Activated CD8-positive, alpha-beta memory T cell treated with anti-CD3 and anti-CD28 coated beads for 48 hours (primary cell): ENCODE data around the gene MYO1D.

Experiments used
- DNase-seq, 3 experiments: peaks; one replicate each; pipeline ENCODE4 v3.0.0-alpha.2; 2020; ENCODE audit warnings: low read depth in 2 of 3, low spot score in 2 of 3

Gene MYO1D

DNA sequence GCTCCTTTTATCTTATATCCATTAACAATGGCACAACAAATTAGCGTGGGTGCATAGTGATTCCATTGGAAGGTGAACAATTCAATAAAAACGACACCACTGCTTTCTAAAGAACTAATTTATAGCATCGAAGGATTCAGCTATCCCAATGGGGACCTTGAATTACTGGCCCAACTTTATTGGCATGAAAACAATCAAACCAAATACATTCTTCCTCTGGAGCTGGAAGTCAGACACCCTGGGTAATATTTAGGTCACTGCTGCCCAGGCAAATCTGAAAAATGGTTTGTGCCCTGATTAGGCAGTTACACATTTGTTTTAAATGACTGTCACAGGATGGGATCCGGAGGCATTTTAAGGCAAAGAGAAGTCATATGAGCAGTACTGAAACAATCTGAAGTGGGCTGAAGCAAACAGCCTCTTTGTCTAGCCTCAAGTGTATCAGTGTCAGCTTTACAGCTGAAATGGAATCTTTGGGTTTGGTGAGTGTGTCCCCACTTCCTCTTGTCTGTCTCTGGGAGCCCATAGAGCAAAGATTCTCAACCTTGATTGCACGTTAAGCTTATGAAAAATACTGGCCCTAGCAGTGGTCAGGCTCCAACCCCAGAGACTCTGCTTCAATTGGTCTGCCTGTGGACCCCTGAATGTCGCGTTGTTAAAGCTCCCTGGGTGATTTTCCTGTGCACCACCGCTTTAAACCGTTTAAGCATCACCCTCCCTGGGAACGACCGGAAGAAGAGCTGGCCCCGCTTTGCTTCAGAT lies 359.8 kb downstream of the MYO1D start:
- no peak for DNase-seq

DNA sequence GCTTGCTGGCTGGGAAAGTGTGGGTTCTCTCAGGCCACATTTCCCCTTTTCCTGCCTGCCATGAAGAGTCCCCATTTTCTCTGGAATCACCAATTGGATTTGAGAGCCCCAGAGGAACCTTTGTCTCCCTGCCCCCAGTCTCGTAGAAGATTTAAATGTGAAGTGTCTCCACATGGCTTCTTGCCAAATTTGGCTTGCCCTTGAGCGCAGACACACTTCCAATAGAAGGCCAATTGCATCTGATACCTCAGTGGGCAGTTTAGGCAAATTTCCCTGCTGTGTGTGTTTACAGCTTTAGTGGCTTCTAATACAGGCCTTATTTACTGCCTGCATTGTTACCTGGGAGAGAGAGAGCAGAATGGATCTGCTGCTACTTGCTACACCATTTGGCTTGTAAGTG lies 360.5 kb downstream of the MYO1D start:
- no peak for DNase-seq

GRCh38 chr17:32515677-32516383 lies 361.1 kb downstream of the MYO1D start:
- no peak for DNase-seq

DNA sequence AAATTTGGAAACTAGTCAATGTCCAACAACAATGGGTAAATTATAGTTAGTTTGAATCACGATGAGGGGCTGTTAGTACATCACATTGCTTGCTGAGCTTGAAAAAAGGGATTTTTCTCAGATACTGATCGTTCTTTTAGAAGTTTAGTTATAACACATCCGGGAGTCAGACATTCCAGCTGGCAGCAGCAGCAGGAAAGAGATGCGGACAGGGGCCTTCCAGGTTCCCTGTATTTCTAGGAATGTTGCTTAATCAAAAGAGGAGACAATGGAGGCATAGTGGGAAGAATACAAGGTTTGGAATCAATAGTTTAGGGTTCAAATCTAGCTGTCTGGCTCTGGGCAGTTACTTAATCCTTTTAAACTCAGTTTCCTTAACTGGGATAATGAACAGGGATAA lies 362.3 kb downstream of the MYO1D start:
- no peak for DNase-seq

- DNase-seq = no peak
Observed at GRCh38 chr17:32513579-32513978, 363.3 kb downstream of the MYO1D start.

DNA sequence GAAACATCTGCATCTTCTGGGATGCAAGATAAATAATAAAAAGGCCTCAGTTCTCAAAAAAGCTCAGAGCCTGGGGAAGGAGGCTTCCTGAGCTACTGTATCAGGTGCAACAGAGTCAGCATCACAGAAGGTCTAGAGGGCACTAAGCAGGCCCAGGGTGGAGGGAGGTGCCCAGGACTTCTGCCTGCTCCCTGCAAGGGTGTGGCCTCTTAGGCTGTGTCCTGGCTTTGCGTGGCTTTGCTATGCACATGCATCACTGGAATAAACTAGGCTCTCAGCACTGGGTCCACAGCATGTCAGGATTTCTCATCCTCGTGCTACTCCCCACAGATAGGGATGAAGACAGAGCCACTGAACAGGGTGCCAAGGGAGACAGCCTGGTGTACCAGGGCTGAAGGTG lies 364.6 kb downstream of the MYO1D start:
- no peak for DNase-seq

GRCh38 chr17:32510466-32510865 lies 366.5 kb downstream of the MYO1D start:
- DNase-seq = no peak

GRCh38 chr17:32508926-32509325 lies 368.0 kb downstream of the MYO1D start:
- DNase-seq = no peak

- no peak for DNase-seq
Observed at GRCh38 chr17:32504166-32504990, 372.5 kb downstream of the MYO1D start.

GRCh38 chr17:32503251-32504165 lies 373.4 kb downstream of the MYO1D start:
- DNase-seq = no peak

DNA sequence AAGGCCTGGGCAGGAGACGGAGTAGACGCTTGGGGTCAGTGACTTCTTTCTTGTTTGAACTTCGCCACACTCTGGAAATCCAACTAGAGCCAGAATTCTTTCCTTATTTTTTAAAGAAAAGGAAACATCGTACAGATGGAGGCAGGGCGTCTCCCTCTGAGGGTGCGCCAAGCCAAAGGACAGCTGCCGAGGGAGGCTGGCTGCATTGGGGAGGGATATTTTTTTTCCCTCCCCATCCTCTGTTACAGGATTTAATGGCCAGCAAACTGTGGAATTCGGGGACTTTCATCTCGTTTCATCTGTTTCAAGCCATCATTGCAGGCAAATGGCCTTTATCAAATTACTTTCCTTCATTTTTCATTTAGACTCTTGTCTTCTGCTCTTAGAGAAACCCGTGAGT lies 374.2 kb downstream of the MYO1D start:
- no peak for DNase-seq

DNA sequence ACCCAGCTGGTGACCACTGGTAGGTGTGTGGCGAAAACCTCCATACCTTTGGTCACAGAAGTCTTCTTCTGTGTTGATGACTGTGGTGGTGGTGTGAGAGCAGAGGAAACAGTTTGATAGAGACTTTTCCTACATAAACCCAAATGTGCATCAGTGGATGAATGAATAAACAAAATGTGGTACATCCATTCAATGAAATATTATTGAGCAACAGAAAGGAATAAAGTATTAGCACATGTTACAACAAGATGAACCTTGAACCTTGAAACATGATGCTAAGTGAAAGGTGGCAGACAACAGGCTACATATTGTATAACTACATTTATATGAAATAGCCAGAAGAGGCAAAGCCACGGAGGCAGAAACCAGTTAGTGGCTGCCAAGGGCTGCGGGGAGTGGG lies 374.9 kb downstream of the MYO1D start:
- no peak for DNase-seq

- DNase-seq = no peak
Observed at GRCh38 chr17:32498391-32498790, 378.5 kb downstream of the MYO1D start.

DNA sequence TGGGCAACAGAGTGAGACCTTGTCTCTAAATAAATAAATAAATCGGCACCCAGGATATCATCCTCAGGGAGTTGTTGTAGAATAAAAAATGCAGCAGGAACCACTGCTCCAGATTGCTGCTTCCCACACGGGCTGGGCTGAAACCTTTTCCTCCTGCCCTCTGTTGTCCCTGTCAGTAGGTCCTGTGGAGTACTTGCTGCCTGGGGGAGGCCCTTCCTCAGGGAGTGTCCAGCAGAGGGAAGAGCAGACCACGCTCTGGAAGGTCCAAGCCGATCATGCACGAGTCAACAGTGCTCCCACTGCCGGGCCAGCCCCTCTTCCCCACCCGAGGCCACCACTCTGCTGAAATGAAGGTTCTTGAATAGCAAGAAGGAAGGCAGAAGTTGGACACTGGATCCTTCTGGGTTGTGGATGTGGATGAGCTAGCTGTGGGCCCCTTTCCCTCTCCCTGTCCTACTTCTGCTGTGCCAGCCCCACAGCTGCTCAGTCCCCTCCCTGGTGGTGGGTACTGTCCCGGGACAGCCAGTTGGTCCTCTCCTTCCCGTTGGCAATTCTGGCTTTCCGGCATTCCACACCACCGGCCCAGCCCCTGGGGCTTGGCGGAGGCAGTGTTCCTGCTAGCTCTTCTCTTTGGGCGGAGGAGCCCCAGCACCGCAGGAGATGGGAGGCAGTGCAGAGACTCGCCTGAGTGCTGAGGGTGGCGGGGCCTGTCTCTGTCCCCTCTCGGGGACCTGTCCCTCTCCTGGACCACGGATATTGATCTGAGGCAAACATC lies 379.3 kb downstream of the MYO1D start:
- DNase-seq = no peak

DNA sequence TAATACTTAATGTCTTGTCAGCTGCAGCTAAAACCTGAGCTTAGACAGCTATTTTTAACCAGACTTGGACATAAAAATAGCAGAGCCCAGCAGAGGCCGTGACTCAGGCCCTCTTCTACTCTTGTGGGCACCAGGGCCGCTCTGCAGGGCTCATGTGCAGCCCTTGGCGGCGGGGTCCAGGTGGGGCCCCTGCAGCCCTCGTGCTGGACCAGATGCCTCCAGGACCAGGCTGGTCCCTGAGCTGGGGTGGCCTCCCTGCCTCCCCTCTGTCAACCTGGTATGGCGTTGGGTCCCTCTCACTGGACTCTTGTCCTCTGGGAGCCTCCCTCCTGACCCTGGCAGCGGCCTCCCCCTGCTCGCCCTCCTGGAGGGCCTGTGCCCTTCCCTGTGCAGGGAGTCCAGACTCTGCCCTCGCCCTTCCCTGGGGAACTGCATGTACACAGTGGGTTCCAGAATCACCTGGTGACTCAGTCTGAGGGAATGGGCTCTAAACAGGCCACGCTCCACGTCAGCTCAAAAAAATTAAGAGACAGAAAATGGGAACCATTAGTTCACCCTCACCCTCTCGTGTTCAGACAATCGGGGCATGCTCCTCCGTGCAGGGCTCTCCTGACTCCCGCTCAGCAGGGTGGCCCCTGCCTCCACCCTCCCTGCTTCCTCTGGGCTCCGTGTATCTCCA lies 380.4 kb downstream of the MYO1D start:
- no peak for DNase-seq

GRCh38 chr17:32495359-32496231 lies 381.3 kb downstream of the MYO1D start:
- DNase-seq = no peak

DNA sequence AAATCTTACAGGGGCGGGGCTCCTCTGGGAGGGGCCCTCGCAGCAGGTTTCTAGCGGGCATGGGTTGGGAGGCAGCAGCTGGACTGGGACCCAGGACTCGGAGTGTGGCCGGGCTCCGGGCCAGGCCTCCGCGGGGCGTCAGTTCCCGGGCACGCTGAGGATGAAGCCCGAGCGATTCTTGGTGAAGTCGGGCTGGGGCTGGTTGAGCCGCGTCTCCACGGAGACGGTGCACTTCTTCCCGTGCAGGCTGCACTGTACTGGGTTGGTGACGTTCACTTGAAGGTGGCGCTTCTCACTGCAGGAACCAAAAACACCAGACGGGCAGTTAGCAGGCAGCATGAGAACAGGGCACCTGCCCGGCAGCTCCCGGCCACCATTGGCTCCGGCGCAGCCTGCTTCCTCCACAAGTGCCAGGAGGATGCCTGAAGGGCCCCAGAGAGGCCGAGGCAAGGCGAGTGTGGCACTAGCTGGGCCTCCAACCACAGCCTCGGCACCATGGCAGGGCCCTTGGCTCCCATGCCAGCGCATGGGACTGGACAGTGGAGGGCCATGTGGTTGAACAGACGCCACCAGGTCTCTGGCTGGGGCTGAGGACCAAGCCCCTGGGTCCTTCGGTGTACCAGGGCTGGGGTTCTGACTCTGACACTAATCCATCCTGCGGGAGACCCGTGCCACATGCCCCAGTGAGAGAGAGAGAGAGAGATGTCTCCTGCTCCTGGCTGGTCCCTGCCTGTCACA lies 382.1 kb downstream of the MYO1D start:
- no peak for DNase-seq

DNA sequence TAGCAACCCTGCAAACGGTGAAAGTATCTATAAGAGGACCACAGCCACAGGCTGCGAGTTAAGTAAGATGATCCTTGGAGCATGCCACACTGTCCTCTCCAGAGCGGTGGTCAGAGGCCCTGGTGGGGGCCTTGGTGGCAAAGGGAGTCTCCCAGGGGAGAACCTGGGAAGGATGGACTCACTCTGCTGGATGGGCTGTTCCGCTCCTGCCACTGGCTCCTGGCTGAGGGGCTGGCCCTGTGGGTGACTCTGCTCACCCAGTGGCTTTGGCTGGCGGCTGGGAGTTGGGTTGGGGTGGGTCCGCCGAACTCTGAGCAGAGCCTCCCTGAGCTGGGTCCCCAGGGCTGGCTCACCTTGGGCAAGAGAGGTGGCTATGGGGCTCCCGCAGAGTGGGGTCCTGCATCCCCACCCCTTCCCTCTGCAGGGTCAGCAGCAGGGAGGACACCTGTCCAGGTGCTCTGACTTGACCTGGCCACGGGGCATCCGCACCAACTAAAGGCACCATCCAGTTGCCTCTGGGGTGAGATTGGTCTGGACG lies 382.9 kb downstream of the MYO1D start:
- no peak for DNase-seq
